Myocyte (in vitro differentiated cells): ENCODE results near the gene LDLRAD4. TPM values are rescaled to one million over a fixed set of nuclear protein-coding genes. Genes with fewer than 3 reads are reported as not detected.

ENCODE experiments used
- DNase-seq: peaks from one replicate; pipeline ENCODE4 v3.0.0-alpha.2; 2012; ENCODE audit warnings: low read depth
- total RNA-seq: library from RNA; depleted of rRNA; stranded (reverse); fragments of >200 nt; gene quantifications from 2 replicates; pipeline ENCODE4 v1.2.3, GENCODE V29; 2014

The LDLRAD4 gene
- total RNA-seq, 1 donor from 2014 or later, result 1.7 TPM

- no peak for DNase-seq
These were observed 341.2 kb downstream of the LDLRAD4 start for GRCh38 chr18:13559754-13560153.

GRCh38 chr18:13560306-13560705 is 341.7 kb downstream of the LDLRAD4 start:
- no peak for DNase-seq

- no peak for DNase-seq
These were observed 344.0 kb downstream of the LDLRAD4 start for GRCh38 chr18:13562494-13563029.

GRCh38 chr18:13563390-13563805 is 344.8 kb downstream of the LDLRAD4 start:
- DNase-seq, result no peak

- no peak for DNase-seq
These were observed 346.0 kb downstream of the LDLRAD4 start for GRCh38 chr18:13564579-13564978.

DNA sequence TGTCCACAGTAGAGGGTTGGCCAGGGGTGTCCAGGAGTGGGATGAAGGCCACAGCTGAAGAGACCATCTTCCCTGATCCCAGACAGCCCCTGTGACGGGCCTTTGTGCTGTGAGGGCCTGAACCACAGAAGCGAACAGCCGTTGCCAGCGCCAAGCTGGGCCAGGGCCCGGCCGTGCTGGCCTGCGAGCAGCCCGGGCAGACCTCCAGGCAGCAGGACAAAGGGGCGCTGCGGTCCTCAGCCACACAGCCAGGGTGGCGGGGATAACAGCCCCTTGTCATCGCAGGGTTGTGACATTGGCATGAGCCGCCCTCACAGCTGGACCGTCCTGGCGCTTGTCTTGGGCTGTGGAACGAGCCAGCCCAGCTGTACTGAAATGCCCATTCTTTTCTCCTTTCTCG is 346.7 kb downstream of the LDLRAD4 start:
- peak; percentile 10 for DNase-seq

DNA sequence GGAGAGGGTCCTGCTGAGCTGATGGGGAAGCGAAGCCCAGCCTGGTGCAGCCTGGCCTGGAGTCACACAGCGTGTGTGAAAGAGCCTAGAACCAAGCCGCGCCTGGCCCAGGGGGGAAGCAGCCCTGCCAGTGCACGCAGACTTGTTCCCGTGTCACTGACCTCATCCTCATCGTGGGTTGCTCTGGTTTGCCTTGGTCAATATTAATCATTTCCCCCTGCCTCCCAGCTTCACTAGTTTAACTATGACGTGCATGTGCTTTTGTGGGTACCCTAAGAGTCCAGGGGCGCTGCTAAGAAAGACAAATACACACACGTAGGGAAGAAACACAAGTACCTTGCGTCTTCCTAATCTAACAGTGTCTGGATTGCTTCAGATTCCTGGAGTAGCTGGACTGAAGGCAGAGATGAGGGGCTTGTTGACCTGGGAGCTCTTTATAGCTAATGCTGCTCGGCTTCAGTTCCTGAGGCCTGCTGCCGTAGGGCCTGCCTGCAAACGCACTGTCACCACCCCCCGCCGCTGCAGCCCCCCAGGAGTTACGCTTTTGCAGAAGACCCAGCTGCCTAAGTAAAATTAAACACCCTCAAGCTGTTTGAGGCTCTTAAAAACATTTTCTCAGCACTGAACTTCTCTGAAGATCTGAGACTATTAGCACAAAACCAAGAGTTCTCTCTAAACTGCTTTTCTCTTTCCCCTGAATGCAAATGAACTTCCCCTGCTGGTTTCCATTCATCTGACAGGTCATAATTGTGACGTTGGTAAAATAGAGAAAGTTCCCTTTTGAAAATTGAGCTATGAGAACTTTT is 348.6 kb downstream of the LDLRAD4 start:
- no peak for DNase-seq

- no peak for DNase-seq
These were observed 350.2 kb downstream of the LDLRAD4 start for GRCh38 chr18:13568443-13569392.

- no peak for DNase-seq
These were observed 351.7 kb downstream of the LDLRAD4 start for GRCh38 chr18:13570216-13570615.

GRCh38 chr18:13570856-13571495 is 352.4 kb downstream of the LDLRAD4 start:
- DNase-seq, result peak; percentile 27

GRCh38 chr18:13572148-13572547 is 353.6 kb downstream of the LDLRAD4 start:
- no peak for DNase-seq

DNA sequence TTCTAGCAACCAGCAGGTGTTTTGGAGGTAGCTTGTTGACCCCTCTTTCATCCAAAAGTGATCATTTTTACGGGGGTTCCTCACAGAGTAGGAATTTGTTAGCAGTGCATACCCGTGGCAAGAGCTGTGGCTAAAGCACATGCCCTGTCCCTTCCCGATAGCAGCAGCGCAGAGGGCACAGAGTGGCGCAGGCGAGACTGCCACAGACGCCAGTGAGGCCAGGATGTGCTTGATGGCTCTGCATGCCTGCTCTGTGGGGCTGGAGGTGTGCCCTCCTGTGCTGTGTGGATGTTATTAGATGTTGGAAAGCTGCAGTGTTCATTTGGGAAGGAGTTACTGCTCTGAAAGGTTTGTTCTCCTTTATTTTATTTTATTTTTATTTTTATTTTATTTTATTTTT is 354.2 kb downstream of the LDLRAD4 start:
- DNase-seq, result no peak

DNA sequence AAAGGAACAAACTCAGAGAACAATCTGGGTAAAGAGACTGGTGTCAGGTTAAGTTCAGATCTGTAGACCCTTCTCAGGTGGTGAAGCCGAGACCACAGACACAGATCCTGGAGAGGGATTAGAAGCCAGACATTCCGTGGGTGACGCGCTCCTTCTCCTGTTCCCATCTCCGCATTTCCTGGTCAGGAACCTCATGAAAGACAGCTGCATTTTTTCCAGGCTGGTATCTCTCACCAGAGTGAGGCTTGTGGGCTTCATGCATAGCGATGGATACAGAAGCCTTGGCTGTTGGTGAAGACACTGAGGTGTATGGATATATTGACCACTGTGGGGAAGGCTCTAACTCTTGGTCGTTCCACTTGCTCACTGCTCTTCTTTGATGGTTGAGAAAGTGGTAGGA is 355.2 kb downstream of the LDLRAD4 start:
- DNase-seq, result peak; percentile 47

DNA sequence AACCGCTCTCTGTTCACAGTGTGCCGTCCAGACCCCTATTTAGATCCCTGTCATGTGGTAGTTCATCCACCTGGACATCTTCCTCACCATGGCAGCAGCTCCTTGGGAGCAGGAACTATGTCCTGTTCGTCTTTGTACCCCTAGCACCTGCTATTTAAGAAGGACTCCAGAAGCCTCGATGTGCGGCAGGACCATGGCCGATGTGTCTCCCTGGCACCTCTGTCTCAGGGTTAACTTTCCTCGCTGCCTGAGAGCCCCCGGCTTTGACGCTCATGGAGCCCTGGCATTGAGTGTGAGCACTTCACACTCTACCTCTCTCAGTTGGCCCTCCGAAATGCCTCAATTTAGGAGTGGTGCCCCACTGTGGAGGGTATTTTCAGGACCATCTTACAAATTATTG is 355.8 kb downstream of the LDLRAD4 start:
- no peak for DNase-seq

DNA sequence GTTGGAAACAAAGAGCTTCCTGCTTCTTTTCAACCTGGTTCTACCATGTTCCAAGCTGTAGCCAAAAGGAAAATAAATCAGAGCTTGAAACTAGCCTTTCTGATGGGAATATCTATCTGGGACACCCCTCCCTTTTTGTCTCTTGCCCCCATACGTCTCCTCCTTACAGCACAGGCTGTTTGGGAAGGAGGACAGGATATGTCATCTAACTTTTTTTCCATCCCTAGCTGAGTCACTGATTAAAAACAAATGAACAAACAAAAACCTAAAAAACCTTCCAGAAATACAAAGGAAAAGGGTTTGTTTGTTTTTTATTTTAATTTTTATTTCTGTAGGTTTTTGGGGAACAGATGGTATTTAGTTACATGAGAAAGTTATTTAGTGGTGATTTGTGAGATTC is 356.2 kb downstream of the LDLRAD4 start:
- no peak for DNase-seq

DNA sequence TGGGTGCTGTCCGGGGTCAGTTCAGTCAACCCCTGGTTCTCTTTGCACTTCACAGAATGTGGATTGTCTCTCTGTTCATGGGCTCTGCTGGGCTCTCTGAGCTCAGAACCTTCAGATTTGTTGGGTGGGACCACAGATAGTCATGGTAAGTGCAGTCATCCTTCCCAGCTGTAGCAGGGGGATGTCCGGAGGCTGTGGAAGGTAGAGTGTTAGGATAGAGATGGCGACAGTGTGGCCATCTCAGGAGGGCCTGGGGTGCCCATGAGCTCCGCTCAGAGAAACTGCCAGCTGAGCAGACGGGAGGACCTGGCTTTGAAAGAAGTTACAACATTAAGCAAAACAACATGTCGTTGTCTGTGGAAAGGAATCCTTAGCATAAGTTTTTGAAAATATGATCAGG is 358.0 kb downstream of the LDLRAD4 start:
- DNase-seq, result no peak

GRCh38 chr18:13577091-13577697 is 358.6 kb downstream of the LDLRAD4 start:
- DNase-seq, result peak; percentile 12

GRCh38 chr18:13577781-13578180 is 359.2 kb downstream of the LDLRAD4 start:
- DNase-seq, result no peak

- DNase-seq, result no peak
These were observed 359.8 kb downstream of the LDLRAD4 start for GRCh38 chr18:13578400-13578799.

GRCh38 chr18:13579874-13580273 is 361.3 kb downstream of the LDLRAD4 start:
- no peak for DNase-seq

- no peak for DNase-seq
These were observed 361.8 kb downstream of the LDLRAD4 start for GRCh38 chr18:13580351-13580750.
